Glutamatergic neuron (in vitro differentiated cells): ENCODE measurements around the gene STOX2. TPM values are rescaled to one million over a fixed set of nuclear protein-coding genes. Genes with fewer than 3 reads are reported as not detected.

ENCODE experiments used
- DNase-seq: peaks from one replicate; pipeline ENCODE4 v3.0.0; 2022
- H3K27ac Mint-ChIP-seq: one replicate; pipeline ENCODE4 v1.8.0; 2020; ENCODE audit warnings: mild to moderate bottlenecking, mixed read lengths, inconsistent platforms; ENCODE audit not compliant: unreplicated experiment
- H3K27me3 Mint-ChIP-seq: one replicate; pipeline ENCODE4 v1.8.0; 2020; ENCODE audit warnings: mild to moderate bottlenecking, moderate library complexity, mixed read lengths, inconsistent platforms; ENCODE audit not compliant: unreplicated experiment
- H3K36me3 Mint-ChIP-seq: one replicate; pipeline ENCODE4 v1.8.0; 2020; ENCODE audit warnings: mild to moderate bottlenecking, mixed read lengths, inconsistent platforms; ENCODE audit not compliant: unreplicated experiment
- H3K4me1 Mint-ChIP-seq: one replicate; pipeline ENCODE4 v1.8.0; 2020; ENCODE audit warnings: mild to moderate bottlenecking, low read depth, mixed read lengths, inconsistent platforms; ENCODE audit not compliant: unreplicated experiment
- H3K4me3 Mint-ChIP-seq: one replicate; pipeline ENCODE4 v1.8.0; 2020; ENCODE audit warnings: mild to moderate bottlenecking, mixed read lengths, inconsistent platforms; ENCODE audit not compliant: unreplicated experiment
- H3K9me3 Mint-ChIP-seq: one replicate; pipeline ENCODE4 v1.8.0; 2020; ENCODE audit warnings: mild to moderate bottlenecking, moderate library complexity, mixed read lengths, inconsistent platforms; ENCODE audit not compliant: unreplicated experiment
- total RNA-seq: library from RNA; stranded (reverse); fragmentation: NEBNext Ultra II Directional; extraction: Animal tissue kit (Norgen Biotek cat#: 25700); gene quantifications from one replicate; pipeline ENCODE4 v1.2.1, GENCODE V29; 2021; ENCODE audit not compliant: unreplicated experiment
- TF ChIP-seq, protein P1 (sequence below): fragments of 200-600 bp; sonication (generic); IDR thresholded peaks from one replicate; pipeline ENCODE4 v1.5.0; 2021; ENCODE audit not compliant: partially characterized antibody, unreplicated experiment

Gene STOX2
- total RNA-seq, 1 donor from 2014 or later, result 26.7 TPM

- no peaks in the 10 kb centered on the region for H3K4me1 Mint-ChIP-seq
These were observed 34.1 kb upstream of the STOX2 start for GRCh38 chr4:183870997-183871396.

GRCh38 chr4:183871581-183871980 lies 33.5 kb upstream of the STOX2 start:
- TF ChIP-seq, protein P1, sequence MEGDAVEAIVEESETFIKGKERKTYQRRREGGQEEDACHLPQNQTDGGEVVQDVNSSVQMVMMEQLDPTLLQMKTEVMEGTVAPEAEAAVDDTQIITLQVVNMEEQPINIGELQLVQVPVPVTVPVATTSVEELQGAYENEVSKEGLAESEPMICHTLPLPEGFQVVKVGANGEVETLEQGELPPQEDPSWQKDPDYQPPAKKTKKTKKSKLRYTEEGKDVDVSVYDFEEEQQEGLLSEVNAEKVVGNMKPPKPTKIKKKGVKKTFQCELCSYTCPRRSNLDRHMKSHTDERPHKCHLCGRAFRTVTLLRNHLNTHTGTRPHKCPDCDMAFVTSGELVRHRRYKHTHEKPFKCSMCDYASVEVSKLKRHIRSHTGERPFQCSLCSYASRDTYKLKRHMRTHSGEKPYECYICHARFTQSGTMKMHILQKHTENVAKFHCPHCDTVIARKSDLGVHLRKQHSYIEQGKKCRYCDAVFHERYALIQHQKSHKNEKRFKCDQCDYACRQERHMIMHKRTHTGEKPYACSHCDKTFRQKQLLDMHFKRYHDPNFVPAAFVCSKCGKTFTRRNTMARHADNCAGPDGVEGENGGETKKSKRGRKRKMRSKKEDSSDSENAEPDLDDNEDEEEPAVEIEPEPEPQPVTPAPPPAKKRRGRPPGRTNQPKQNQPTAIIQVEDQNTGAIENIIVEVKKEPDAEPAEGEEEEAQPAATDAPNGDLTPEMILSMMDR, result no peak
- no peaks in the 10 kb centered on the region for H3K27me3 Mint-ChIP-seq
- H3K4me3 Mint-ChIP-seq, result no peak overlapping the region
- no peaks in the 10 kb centered on the region for H3K9me3 Mint-ChIP-seq
- H3K4me1 Mint-ChIP-seq, result no peaks in the 10 kb centered on the region
- no peak overlapping the region for H3K27ac Mint-ChIP-seq
- no peaks in the 10 kb centered on the region for H3K36me3 Mint-ChIP-seq
- DNase-seq, result no peak

More at GRCh38 chr4:183870997-183871396, 34.1 kb upstream of the STOX2 start:
- Mint-ChIP-seq H3K36me3 (no peaks in the 10 kb centered on the region), H3K4me3 (no peak overlapping the region), H3K27ac (no peak overlapping the region), H3K27me3 (no peaks in the 10 kb centered on the region), H3K9me3 (no peaks in the 10 kb centered on the region)
- DNase-seq, result no peak
- TF ChIP-seq, protein P1, result no peak

DNA sequence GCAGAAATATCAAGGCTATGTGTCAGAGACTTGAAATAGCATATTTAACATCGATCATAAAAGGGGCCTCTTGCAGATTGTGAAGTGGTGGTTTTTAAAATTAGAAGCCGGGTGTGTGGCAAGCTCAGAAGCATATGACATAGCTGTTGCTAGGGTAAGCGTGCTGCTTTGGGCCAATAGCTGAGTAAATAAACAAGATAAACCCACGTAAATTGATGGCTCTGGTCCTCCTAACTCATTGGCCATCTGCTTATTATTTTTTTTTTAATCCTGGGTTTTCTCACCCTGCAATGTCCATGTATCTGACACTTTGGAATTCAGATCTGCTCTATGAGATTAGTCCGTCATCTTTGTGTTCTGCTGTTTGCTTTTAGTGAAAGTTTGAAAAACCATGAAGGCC lies 32.6 kb upstream of the STOX2 start:
- TF ChIP-seq, protein P1, result no peak
- H3K27ac Mint-ChIP-seq, result no peak overlapping the region
- no peaks in the 10 kb centered on the region for H3K36me3 Mint-ChIP-seq
- no peak for DNase-seq
- no peaks in the 10 kb centered on the region for H3K4me1 Mint-ChIP-seq
- H3K27me3 Mint-ChIP-seq, result no peaks in the 10 kb centered on the region
- H3K4me3 Mint-ChIP-seq, result no peak overlapping the region
- no peaks in the 10 kb centered on the region for H3K9me3 Mint-ChIP-seq

DNA sequence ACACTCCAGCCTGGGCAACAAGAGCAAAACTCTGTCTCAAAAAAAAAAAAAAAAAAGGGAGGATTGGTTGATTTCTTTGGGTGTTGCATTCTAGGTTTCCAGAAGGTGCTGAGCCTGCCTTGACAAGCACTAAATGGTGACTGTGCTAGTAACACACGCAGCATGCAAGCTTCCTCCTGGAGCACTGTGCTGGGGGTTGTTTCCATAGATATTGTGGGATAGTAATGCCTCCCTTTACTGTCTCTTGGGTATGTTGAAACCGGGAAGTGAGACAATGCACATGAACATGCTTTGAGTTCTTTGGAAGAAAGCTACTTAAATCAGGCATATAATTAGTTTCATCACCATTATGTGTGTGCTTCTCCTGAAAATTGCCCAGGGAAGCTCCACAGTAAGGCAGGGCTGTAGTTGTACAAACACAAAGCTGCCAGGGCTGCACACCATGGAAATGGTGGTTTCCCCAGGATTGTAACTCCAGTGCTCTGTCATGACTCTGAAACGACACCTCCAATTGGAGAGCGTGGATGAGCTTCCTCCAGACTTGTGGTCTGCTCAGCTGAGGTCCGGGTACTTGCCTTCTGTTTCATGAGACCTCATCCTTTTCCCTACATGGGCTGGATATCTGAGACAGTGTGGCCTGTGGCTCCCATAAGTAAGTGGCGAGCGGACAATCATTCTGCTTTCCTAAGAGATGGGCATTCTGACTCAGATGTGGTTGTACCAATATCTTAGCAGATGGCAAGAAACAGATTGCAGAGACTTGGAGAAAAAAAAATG lies 31.5 kb upstream of the STOX2 start:
- TF ChIP-seq, protein P1, result no peak
- Mint-ChIP-seq H3K4me1 (no peaks in the 10 kb centered on the region), H3K4me3 (no peak overlapping the region), H3K9me3 (no peaks in the 10 kb centered on the region), H3K36me3 (no peaks in the 10 kb centered on the region), H3K27me3 (no peaks in the 10 kb centered on the region), H3K27ac (no peak overlapping the region)
- DNase-seq, result no peak

DNA sequence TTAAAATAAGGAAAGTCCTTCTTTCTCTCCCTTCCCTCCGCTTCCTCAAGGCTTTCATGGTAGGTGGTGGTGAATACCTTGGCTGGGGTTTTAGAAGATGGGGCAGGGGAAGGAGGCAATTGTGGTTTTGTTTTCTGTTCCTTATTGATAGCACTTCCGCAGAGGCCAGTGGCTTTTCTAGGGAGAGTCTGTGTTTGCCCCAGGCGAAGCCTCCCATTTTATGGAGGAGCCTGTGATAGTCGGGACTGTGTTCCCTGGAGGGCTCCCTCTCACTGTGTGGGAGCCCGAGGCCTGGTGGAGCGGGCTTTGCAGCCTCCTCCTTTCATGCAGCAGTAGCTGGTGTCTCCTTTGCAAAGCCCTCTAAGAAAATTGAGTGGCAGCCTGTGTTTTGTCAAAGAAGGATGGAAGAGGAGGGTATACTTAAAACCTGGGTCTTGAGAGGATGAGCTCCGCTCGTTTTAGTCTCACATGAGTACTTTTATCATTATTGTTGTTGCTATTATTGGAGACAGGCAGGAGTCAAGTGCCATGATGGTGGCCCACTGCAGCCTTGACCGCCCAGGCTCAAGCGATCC lies 29.8 kb upstream of the STOX2 start:
- Mint-ChIP-seq H3K4me1 (no peaks in the 10 kb centered on the region), H3K9me3 (no peaks in the 10 kb centered on the region), H3K36me3 (no peaks in the 10 kb centered on the region), H3K27ac (no peak overlapping the region), H3K27me3 (no peaks in the 10 kb centered on the region), H3K4me3 (no peak overlapping the region)
- no peak for DNase-seq
- TF ChIP-seq, protein P1, result no peak
